T-helper 2 cell (primary cell): ENCODE data around the gene GOLGA6L7.
A peak's percentile ranks its signal among the peaks of the same experiment; 100 is the strongest.
"Not testable (repeated sequence)": the region's sequence is repeated elsewhere in the genome, so short reads cannot be mapped to it uniquely, and the experiment has no call there.

ENCODE experiments used
- DNase-seq, 5 experiments: peaks; one replicate each; pipeline versions ENCODE4 v3.0.0 to v3.0.0-alpha.2; 2012 to 2022

The GOLGA6L7 gene

DNA sequence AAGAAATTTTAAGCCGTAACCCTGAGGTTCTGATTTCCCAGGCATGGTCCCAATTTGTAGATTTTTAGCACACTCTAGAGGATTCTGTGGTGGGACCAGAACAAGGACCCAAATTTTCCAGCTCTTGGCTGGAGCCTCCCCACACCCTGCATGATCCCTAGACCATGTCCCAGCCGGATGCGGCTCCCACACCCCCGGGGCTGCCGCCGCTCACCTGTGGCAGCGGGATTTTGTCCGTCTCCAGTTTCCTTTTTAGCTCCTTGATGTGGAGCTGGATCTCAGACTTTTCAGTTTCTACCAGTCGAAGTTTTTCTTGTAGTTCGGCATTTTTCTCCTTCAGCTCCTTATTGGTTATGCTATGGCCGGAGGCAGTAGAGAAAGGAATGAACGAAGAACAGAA lies 4.9 kb downstream of the GOLGA6L7 start:
- not testable (repeated sequence) for DNase-seq

DNA sequence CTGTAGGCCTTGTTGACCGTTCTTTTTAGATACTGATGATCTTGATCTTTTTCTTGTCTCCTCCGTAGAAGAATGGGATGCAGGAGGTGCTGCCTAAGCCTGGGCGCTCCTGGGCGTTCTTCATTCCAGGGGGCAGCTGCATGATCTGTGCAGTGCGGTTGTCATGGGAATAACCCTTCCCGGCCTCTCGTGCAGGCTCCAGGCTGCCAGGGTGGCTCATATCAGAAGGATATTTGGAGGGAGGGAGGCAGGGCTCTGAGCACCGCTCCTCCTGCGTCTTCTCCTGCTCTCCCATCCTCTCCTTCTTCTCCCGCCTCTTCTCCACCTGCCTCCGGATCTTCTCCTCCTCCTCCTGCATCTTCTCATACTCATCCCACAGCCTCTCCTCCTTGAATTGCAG lies 6.2 kb downstream of the GOLGA6L7 start:
- not testable (repeated sequence) for DNase-seq

DNA sequence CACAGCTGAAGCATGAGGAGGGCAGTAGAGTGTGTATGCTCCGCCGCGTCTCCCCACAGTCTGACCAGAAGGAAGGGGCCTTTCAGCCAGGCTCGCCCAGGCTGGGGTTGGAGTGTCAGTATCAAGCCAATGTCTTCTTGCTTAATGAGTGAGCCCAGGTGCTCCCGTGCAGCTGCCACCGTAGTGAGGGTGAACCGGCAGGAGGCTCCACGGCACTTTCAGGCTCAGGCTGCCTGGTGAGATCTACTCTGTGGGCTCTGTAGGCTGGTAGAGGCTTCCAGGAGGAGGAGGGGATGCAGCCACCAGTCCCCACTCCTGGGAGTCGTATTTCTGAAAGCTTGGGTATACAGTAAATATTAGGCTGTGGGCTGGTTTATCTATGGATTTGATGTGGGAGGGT lies 8.2 kb downstream of the GOLGA6L7 start:
- DNase-seq = not testable (repeated sequence)

DNA sequence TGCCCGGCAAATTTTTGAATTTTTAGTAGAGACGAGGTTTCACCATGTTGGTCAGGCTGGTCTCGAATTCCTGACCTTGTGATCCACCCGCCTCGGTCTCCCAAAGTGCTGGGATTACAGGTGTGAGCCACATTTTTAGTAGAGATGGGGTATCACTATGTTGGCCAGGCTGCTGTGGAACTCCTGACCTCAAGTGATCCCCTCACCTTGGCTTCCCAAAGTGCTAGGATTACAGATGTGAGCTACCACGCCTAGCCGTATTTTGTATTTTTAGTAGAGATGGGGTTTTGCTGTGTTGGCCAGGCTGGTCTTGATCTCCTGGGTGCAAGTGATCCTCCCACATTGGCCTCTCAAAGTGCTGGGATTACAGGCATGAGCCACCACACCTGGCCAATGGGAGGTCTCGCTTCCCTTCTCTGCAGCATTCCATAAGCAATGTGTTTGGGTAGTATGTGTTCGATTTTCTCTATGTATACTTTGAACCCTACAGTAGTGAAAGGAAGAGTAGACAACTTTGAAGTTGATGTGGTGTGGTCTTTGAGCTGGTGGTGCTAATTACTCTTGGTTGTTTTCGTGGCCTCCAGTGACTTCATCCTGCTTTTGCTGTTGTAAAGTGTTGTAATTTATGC lies 13.4 kb downstream of the GOLGA6L7 start:
- not testable (repeated sequence) for DNase-seq

DNA sequence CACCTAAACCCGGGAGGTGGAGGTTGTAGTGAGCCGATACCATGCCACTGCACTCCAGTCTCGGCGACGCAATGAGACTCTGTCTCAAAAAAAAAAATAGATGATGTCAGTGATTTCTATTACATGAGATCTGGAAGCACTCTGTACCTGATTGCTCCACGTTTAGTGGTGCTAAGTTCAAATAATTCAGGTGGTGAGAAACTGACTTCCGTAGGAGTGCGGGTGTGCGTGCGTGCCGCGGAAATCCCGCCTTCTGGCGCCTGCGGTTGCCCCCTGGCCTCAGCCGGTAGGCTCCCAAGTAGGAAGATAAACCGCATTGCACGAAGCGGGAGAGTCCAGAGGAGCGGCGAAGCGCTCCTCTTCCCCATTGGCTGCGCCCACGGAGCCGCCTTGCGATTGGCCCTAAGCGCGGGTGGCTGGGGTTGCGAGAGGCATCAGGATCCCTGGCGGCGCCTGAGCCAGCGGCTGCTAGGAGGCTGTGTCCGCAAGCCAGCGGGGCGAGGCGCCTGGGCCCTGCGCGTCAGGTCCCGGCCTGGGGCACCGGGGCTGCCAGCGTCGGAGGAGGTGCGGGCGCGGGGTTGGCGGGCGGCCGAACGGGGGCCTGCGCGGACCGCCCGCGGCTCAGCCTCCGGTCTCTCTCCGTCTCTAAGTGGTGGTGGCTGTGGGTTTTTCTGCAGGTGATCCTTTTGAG lies 16.4 kb downstream of the GOLGA6L7 start:
- DNase-seq = peak; percentile 24 to 60 (median 53)

DNA sequence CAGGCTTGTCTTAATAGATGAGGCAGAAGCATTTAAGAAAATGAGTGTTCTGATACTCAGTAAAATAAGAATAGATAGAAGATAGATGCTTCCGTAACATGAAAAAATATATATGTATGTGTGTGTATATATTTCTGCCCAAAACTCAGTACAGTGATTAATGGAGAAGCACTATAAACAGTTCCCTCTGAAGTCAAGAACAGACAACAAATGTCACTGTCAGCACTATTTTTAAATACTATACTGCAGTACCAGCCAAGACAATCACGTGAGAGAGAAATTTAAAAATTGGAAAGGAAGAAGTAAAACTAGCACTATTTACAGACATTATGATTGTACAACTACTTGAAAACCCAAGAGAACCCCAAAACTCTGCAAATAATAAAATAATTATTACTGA lies 27.0 kb downstream of the GOLGA6L7 start:
- not testable (repeated sequence) for DNase-seq

DNA sequence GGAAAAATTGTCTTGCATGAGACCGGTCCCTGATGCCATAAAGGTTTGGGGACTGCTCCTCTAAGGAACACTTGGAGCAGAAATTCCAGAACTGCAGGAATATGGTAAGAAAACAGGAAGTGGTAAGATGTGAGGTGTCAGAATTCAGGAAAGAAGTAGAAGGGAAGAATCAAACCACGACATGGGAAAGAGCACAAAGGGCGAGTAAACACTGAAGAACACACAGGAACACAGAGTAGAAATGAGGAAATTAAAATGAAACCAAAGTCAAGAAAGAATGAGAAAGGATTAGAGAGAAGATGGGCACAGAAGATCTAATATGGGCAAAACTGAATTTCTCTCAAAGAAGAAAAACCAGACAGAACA lies 28.5 kb downstream of the GOLGA6L7 start:
- DNase-seq = not testable (repeated sequence)

DNA sequence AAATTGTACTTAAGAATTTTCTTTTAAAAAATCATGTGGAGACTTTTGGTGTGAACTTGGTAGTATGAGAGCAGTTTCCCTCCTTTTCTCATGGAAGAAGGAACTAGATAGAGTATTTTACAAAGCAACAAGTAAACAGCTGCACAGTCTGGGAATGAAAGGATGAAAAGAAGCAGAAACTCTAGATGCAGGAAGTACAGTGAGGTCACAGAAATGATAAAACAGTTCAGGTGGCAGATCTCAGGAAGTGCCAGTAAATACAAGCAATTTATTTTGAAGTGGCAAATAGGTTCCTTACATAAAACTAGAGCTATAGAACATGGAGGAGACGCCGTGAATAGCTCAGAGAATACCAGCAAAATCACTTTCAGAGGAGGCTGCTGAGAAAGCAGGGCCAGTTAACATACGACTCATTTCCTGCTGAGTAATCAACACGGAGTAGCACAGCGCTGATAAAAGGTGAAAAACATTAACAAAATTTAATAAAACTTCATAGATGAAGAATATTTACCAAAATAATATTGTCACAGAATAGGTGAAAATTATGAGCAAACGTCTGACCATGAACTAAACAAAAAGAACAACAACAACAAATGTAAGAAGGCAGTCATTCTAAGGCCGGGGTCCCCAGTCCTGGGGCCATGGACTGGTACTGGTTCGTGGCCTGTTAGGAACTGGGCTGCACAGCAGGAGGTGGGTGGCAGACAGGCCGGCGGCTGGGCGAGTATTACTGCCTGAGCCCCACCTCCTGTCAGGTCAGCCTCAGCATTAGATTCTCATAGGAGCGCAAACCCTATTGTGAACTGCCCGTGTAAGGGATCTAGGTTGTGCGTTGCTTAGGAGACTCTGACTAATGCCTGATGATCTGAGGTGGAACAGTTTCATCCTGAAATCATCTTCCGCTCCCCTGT lies 29.2 kb downstream of the GOLGA6L7 start:
- DNase-seq = peak in 1 of 5 experiments; percentile 25

DNA sequence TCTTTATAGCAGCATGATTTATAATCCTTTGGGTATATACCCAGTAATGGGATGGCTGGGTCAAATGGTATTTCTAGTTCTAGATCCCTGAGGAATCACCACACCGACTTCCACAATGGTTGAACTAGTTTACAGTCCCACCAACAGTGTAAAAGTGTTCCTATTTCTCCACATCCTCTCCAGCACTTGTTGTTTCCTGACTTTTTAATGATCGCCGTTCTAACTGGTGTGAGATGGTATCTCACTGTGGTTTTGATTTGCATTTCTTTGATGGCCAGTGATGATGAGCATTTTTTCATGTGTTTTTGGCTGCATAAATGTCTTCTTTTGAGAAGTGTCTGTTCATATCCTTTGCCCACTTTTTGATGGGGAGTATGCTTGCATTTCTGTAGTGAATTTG lies 30.3 kb downstream of the GOLGA6L7 start:
- DNase-seq = not testable (repeated sequence)

DNA sequence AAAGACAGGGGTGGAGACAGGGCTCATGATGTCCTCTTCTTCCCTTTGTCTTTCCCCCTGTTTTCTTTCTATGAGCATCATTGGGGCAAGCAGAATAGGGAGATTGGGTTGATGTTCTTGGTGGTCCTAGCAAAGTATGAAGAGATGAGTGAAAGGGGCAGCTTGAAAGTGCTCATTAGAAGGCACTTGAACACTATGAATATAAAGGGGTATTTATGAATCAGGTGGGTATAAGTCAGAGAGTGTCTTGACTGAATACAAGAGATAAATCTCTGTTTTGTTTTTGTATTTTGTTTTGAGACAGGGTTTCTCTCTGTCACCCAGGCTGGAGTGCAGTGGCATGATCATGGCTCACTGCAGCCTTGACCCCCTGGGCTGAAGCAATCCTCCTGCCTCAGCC lies 34.4 kb downstream of the GOLGA6L7 start:
- DNase-seq = not testable (repeated sequence)

DNA sequence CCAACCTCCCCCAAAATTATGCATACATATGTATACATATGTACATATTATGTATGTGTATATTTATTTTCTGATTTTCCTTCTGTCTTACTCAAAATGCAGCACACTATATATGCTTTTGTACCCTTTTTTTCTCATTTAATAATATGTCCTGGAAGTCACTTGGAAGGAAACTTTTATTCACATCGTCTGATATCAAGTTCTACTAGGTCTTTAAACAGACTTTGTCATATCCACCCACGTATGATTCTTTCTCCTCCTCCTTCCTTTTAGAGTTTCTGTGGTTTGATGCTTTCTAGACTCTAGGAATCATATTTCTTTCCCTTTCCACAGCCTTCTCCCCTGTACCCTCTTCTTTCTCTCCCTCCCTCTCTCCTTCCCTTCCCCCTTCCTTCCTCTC lies 35.1 kb downstream of the GOLGA6L7 start:
- DNase-seq = not testable (repeated sequence)

DNA sequence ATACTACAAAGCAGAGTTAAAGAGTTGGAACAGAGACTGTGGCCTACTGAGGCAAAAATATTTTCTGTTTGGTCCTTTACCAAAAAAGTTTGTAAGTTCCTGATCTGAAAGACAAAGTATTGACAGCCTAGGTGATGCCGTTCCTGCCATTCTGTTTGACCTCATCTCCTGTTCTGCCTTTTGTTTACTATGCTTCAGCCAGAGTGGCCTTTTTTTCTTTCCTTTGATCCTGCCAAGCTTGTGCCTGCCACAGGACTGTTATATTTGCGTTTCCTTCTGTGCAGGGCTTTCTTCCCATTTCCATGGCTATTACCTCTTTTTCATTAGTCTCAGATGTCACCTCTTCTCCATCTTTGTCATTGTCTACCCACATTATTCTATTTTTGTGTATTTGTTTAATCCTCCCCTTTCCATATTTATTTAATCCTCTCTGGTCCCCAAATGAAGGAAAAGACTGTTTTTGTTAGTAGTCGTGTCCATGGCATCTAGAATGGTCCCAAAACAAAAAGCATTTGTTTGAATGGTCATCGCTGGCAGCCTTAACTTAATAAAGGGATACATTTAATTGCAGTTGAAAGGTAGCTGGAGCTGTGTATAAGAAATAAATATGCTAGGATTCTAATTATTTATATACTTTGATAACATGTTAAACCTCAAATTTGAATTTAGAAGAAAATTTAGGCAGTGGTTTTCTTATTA lies 36.4 kb downstream of the GOLGA6L7 start:
- DNase-seq = not testable (repeated sequence)

DNA sequence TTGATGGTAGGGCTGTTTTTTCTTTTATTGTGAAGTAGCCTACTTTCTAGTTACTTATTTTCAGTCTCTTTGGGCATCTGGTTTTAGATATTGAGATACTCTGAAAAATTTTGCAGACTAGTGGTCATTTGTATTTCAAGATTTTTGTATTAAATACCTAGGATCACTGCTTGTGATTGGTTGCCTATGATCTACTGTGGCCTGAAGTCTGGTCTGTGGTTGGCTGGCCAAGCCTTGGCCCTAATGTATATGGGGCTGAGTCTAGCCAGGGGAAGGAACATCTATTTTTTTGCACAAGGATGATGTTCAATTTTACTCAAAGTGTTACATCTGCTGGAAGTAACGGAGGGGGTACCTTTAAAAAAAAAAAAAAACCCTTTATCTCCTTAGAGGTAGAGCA lies 38.0 kb downstream of the GOLGA6L7 start:
- not testable (repeated sequence) for DNase-seq

DNA sequence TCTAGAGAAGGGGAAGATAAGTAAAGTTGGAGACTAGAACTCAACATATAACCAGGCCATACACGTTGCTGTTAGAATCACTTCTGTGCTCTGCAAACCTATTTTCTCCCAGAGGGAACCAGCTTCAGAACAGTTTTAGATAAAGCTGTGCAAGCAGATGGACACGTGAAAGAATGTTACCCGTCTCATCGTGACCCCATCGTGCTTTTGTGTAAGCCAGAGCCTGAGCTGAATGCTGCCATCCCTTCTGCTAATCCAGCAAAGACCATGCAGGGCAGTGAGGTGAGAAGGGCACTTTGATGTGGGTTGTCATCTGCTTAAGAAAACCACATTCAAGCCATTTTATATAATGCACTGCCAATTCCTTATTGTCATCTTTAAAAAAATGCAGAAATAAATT lies 40.3 kb downstream of the GOLGA6L7 start:
- DNase-seq = not testable (repeated sequence)

DNA sequence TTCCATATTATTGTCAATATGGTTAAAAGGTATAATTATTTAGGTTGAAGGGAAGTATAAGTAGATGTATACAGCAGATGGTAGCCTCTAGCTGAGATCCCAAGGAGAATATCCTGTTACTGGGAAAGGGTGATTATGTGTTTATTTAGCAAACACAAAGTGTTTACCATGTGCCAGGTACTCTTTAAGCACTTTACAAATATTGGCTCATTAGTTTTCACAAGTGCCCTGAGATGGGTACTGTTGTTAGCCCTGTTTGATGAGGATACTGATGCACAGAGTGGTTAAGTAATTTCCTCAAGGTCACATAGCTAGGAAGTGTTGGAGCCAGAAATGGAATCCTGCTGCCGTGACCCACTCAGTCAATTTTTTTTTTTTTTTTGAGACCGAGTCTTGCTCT lies 48.1 kb downstream of the GOLGA6L7 start:
- DNase-seq = not testable (repeated sequence)

DNA sequence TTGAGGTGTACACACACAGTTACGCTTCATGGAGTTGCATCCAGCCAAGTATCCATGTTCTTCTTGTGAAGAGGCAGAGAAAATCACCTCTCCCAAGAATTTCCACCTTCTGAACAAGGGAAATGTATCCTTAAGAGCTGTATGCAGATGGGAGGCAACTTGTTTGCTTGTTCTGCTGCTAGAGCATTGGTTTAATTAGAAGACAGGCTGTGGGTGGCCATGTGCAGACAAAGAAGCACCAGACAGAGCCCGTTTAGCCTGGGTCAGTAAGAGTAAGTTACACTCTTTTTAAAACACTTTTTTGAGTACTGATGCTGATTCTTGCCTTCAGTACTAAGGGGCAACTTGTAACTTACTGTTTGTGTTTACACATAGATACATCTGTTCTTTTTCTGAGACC lies 50.2 kb downstream of the GOLGA6L7 start:
- DNase-seq = not testable (repeated sequence)

DNA sequence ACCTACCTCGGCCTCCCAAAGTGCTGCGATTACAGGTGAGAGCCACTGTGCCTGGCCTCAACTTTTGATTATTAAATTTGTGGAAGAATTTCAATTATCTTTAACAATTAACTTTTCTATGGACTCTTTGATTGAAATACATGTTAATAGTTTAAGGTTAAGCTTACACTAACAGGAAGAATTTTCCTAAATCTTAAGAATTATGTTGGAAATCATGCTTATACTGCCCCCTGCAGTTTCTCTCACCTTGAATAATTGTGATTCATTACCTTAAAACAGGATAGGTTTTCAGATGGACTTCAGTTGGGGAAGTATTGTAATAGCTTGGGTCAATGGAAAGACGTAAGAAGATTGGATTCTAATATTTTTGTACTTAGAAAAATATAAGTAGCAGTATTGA lies 54.2 kb downstream of the GOLGA6L7 start:
- DNase-seq = not testable (repeated sequence)
